Stimulated activated naive CD8-positive, alpha-beta T cell treated with anti-CD3 and anti-CD28 coated beads, Interleukin-15, amount 100 ng/mL, for 72 hours (primary cell): ENCODE results near the gene SPSB4.
A peak's percentile ranks its signal among the peaks of the same experiment; 100 is the strongest.

Experiments
- ATAC-seq: fragments of 150-1000 bp; cut with Tn5 transposase; 2 replicates; pipeline ENCODE4 v1.10.0; 2021; ENCODE audit warnings: mild to moderate bottlenecking, moderate library complexity
- DNase-seq, 2 donors: peaks; one replicate each; pipeline ENCODE4 v3.0.0; 2021 to 2022
- H3K27ac Mint-ChIP-seq, 2 donors: one replicate each; pipeline ENCODE4 v1.8.0; 2022; ENCODE audit warnings: mild to moderate bottlenecking in 2 of 2, mixed read lengths in 2 of 2, moderate library complexity in 2 of 2
- H3K27me3 Mint-ChIP-seq: one replicate; pipeline ENCODE4 v1.8.0; 2022; ENCODE audit warnings: mixed read lengths
- H3K4me1 Mint-ChIP-seq: one replicate; pipeline ENCODE4 v1.8.0; 2022; ENCODE audit warnings: mild to moderate bottlenecking, mixed read lengths
- H3K4me3 Mint-ChIP-seq, 2 donors: one replicate each; pipeline ENCODE4 v1.8.0; 2022; ENCODE audit warnings: mild to moderate bottlenecking in 2 of 2, mixed read lengths in 2 of 2, moderate library complexity in 1 of 2
- H3K9me3 Mint-ChIP-seq, 2 donors: one replicate each; pipeline ENCODE4 v1.8.0; 2022; ENCODE audit warnings: mixed read lengths in 2 of 2

Gene SPSB4

GRCh38 chr3:141094790-141095545 is 43.8 kb downstream of the SPSB4 start:
- no peak for ATAC-seq
- H3K4me1 Mint-ChIP-seq: peaks cover 5% of the 10 kb centered on the region
- DNase-seq: no peak
- H3K27ac Mint-ChIP-seq: no peak overlapping the region
- no peaks in the 10 kb centered on the region for H3K27me3 Mint-ChIP-seq
- H3K4me3 Mint-ChIP-seq: no peak overlapping the region
- H3K9me3 Mint-ChIP-seq: peaks cover 0 to 6% of the 10 kb centered on the region in 2 donors

- Mint-ChIP-seq H3K4me3 (no peak overlapping the region), H3K27ac (no peak overlapping the region), H3K27me3 (no peaks in the 10 kb centered on the region), H3K9me3 (peaks cover 0 to 9% of the 10 kb centered on the region in 2 donors), H3K4me1 (peaks cover 5% of the 10 kb centered on the region)
- ATAC-seq: no peak
- no peak for DNase-seq
Measured at GRCh38 chr3:141095546-141095937, 44.4 kb downstream of the SPSB4 start.

GRCh38 chr3:141096164-141096563 is 45.0 kb downstream of the SPSB4 start:
- Mint-ChIP-seq H3K9me3 (peaks cover 0 to 9% of the 10 kb centered on the region in 2 donors), H3K4me1 (peaks cover 5% of the 10 kb centered on the region)

GRCh38 chr3:141096981-141097380 is 45.8 kb downstream of the SPSB4 start:
- Mint-ChIP-seq H3K27me3 (no peaks in the 10 kb centered on the region), H3K27ac (no peak overlapping the region), H3K4me3 (no peak overlapping the region), H3K4me1 (peaks cover 5% of the 10 kb centered on the region), H3K9me3 (peaks cover 0 to 9% of the 10 kb centered on the region in 2 donors)
- DNase-seq: no peak
- ATAC-seq: no peak

More at GRCh38 chr3:141096164-141096563, 45.0 kb downstream of the SPSB4 start:
- ATAC-seq (no peak), DNase-seq (no peak)
- no peak overlapping the region for H3K4me3 Mint-ChIP-seq
- no peak overlapping the region for H3K27ac Mint-ChIP-seq
- no peaks in the 10 kb centered on the region for H3K27me3 Mint-ChIP-seq

GRCh38 chr3:141100112-141100511 is 49.0 kb downstream of the SPSB4 start:
- Mint-ChIP-seq H3K27ac (no peak overlapping the region), H3K9me3 (peaks cover 0 to 9% of the 10 kb centered on the region in 2 donors), H3K27me3 (no peaks in the 10 kb centered on the region), H3K4me3 (no peak overlapping the region), H3K4me1 (peaks cover 5% of the 10 kb centered on the region)
- no peak for DNase-seq
- ATAC-seq: no peak

DNA sequence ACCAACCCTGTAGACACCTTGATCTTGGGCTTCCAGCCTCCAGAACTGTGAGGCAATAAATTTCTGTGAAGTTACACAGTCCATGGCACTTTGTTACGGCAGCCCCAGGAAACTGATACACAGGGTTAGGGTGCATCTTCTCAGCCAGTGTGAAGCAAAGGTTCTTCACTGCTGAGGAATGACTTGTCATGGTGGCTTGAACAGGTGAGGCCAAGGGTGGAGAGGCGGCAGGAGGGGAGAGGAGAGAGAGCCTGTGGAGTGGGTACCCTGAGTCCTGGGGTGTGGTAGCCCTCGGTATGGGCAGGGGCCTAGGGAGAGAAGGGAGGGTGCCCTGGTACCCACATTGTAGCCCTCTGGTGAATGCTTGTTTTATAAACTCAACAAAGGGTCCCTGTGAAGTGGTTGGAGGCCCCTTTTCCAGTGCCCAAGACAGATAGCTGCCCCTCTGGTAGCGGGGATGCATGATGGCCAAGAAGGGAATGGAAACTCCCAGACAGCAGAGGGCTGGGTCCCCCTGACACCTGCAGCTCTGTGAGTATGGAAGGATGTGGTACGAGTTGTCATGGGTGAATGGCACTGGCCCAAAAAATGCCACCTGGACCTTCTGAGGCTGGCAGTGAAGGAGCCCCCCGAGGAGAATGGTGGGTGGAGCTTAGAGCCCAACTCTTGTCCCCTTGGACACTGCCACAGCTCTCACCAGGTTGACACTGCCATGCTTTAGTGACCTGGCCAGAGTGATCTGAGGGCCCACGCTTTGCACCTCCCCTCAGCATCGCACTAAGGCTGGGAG is 49.6 kb downstream of the SPSB4 start:
- H3K4me3 Mint-ChIP-seq: no peak overlapping the region
- H3K27me3 Mint-ChIP-seq: no peaks in the 10 kb centered on the region
- no peak for DNase-seq
- H3K9me3 Mint-ChIP-seq: peaks cover 0 to 9% of the 10 kb centered on the region in 2 donors
- H3K4me1 Mint-ChIP-seq: peaks cover 5% of the 10 kb centered on the region
- H3K27ac Mint-ChIP-seq: no peak overlapping the region
- peak; percentile 31 for ATAC-seq

- H3K4me1 Mint-ChIP-seq: peaks cover 5% of the 10 kb centered on the region
- peaks cover 0 to 9% of the 10 kb centered on the region in 2 donors for H3K9me3 Mint-ChIP-seq
- H3K4me3 Mint-ChIP-seq: no peak overlapping the region
- no peaks in the 10 kb centered on the region for H3K27me3 Mint-ChIP-seq
- ATAC-seq (no peak), DNase-seq (no peak)
- H3K27ac Mint-ChIP-seq: no peak overlapping the region
Measured at GRCh38 chr3:141102372-141102771, 51.2 kb downstream of the SPSB4 start.

DNA sequence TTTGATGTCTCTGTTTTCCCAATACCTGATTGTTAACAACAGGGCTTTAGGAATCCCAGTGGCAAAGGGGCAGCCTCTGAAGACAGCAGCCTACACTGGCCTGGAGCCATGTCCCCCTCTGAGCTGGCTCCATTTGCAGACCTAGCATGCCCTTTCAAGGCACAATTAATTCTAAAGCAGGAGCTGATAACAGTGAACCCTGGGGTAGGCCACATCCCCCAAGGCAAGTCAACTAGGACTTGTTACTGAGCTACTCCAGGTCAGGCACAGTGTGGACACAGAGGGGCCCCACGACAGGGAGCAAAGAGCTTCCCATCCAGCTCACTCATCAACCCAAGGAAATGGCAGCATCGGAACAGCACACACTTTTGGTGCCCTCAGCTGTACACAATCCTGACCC is 51.9 kb downstream of the SPSB4 start:
- no peak for DNase-seq
- Mint-ChIP-seq H3K4me1 (peaks cover 5% of the 10 kb centered on the region), H3K27me3 (no peaks in the 10 kb centered on the region), H3K9me3 (peaks cover 0 to 9% of the 10 kb centered on the region in 2 donors), H3K4me3 (no peak overlapping the region), H3K27ac (no peak overlapping the region)
- no peak for ATAC-seq

DNA sequence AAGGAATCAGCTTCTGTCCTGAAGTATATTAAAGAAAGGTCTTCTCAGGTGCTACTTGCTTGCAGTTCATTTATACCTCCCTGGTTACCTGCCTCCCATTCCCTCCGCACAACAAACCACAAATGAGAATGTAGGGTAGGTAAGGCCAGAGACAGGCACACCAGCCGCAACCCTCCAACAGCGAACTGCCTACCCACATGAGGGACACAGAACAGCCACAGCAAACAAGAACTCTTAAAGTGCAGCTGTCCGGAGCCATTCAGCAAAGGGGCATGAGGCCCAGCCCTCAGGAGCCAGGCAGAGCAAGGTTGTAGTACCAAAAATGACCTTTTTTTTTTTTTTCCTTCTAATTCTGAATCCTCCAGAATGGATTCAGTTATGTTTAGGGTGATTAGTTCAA is 52.4 kb downstream of the SPSB4 start:
- Mint-ChIP-seq H3K27ac (no peak overlapping the region), H3K4me1 (peaks cover 5% of the 10 kb centered on the region)
- DNase-seq: no peak

GRCh38 chr3:141104151-141104821 is 53.1 kb downstream of the SPSB4 start:
- DNase-seq (no peak), ATAC-seq (no peak)
- no peak overlapping the region for H3K4me3 Mint-ChIP-seq
- peaks cover 5% of the 10 kb centered on the region for H3K4me1 Mint-ChIP-seq
- no peaks in the 10 kb centered on the region for H3K27me3 Mint-ChIP-seq
- no peak overlapping the region for H3K27ac Mint-ChIP-seq
- peaks cover 0 to 9% of the 10 kb centered on the region in 2 donors for H3K9me3 Mint-ChIP-seq

More for the DNA sequence above, 52.4 kb downstream of the SPSB4 start:
- no peak overlapping the region for H3K4me3 Mint-ChIP-seq
- peaks cover 0 to 9% of the 10 kb centered on the region in 2 donors for H3K9me3 Mint-ChIP-seq
- ATAC-seq: no peak
- H3K27me3 Mint-ChIP-seq: no peaks in the 10 kb centered on the region

GRCh38 chr3:141105828-141106628 is 54.9 kb downstream of the SPSB4 start:
- DNase-seq: peak; percentile 56
- H3K4me1 Mint-ChIP-seq: no peaks in the 10 kb centered on the region
- ATAC-seq: peak; percentile 56
- peaks cover 0 to 7% of the 10 kb centered on the region in 2 donors for H3K9me3 Mint-ChIP-seq
- H3K27ac Mint-ChIP-seq: no peak overlapping the region
- no peak overlapping the region for H3K4me3 Mint-ChIP-seq
- no peaks in the 10 kb centered on the region for H3K27me3 Mint-ChIP-seq

GRCh38 chr3:141106842-141107241 is 55.7 kb downstream of the SPSB4 start:
- H3K4me3 Mint-ChIP-seq: no peak overlapping the region
- no peaks in the 10 kb centered on the region for H3K4me1 Mint-ChIP-seq
- ATAC-seq (no peak), DNase-seq (no peak)
- H3K27me3 Mint-ChIP-seq: peaks cover 3% of the 10 kb centered on the region
- peaks cover 0 to 7% of the 10 kb centered on the region in 2 donors for H3K9me3 Mint-ChIP-seq
- peak overlapping the region in 1 of 2 donors; percentile 12 for H3K27ac Mint-ChIP-seq

DNA sequence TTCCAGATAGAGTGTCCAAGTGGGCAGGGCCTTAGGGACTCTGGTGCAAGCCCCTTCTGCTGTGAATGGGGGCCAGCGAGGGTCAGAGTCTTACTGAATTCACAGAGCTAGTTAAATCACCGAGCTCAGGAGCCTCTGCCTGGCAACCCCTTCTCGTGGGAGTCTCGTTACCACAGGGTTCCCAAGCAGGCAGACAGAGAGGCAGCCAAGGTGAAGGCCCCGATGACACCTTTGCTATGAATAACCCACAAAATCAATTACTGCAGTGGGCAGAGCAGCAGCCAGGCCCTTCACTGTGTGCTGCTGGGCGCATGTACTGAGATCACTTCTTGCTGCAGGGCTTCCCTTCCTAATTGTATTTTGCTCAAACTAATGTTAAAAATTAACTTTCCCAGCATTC is 56.9 kb downstream of the SPSB4 start:
- Mint-ChIP-seq H3K4me1 (no peaks in the 10 kb centered on the region), H3K9me3 (peaks cover 0 to 7% of the 10 kb centered on the region in 2 donors), H3K4me3 (no peak overlapping the region), H3K27ac (no peak overlapping the region), H3K27me3 (peaks cover 7% of the 10 kb centered on the region)
- DNase-seq: no peak
- ATAC-seq: no peak

DNA sequence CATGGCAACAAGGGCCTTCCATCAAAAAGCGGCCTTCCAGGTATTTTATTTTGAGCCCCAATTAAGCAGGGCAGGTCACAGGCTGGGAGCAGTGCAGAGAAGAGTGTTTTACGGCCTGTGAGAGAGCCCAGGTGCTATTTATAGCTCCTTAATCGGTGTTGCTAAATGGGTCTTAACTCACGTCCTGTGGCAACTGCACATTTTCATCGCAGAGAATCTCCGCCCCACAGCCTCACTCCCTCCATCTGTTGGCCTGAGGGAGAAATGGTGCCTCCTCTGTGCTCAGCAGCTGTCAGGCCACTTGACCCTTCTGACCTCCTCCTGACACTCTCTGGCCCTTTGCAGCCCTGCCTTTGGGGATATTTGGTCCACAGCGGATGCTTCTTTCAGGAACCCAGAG is 58.6 kb downstream of the SPSB4 start:
- peaks cover 7% of the 10 kb centered on the region for H3K27me3 Mint-ChIP-seq
- peaks cover 0 to 7% of the 10 kb centered on the region in 2 donors for H3K9me3 Mint-ChIP-seq
- H3K4me1 Mint-ChIP-seq: no peaks in the 10 kb centered on the region
- H3K27ac Mint-ChIP-seq: no peak overlapping the region
- H3K4me3 Mint-ChIP-seq: no peak overlapping the region
- ATAC-seq (no peak), DNase-seq (no peak)

DNA sequence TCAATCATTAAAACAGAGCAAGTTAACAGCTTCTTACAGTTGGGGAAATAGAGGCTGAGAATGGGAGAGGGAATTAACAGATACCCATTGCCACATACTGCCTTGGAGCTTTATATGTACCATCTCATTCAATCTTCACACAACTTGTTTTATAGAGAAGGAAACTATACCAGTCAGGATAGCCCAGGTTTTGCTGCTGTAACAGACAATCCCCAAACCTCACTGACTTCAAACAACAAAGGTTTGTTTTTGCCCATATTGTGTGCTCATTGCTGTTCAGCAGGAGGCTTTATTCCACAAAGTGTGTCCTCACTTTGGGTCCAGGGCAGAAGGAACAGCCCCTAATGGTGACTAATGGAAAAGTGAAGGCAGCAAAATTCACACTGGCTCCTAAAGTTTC is 59.2 kb downstream of the SPSB4 start:
- DNase-seq: no peak
- H3K9me3 Mint-ChIP-seq: peaks cover 0 to 7% of the 10 kb centered on the region in 2 donors
- no peak overlapping the region for H3K4me3 Mint-ChIP-seq
- H3K27ac Mint-ChIP-seq: no peak overlapping the region
- H3K4me1 Mint-ChIP-seq: no peaks in the 10 kb centered on the region
- peaks cover 7% of the 10 kb centered on the region for H3K27me3 Mint-ChIP-seq
- ATAC-seq: no peak
